Measurements from ENCODE around the gene ARHGAP18. TPM values are rescaled to one million over a fixed set of nuclear protein-coding genes. Genes with fewer than 3 reads are reported as not detected.

ARHGAP18 gene
- total and polyA plus RNA-seq, 8 donors: 8.2 to 41.0 (median 27.2) TPM

GRCh38 chr6:129680633-129681032, 29.3 kb downstream of the ARHGAP18 start:
- ATAC-seq: no peak
- intact Hi-C loops (cut with DNase I): no loop called here
- H3K36me3 ChIP-seq: no peaks in the 10 kb centered on the region
- H3K9me3 ChIP-seq: no peaks in the 10 kb centered on the region
- H3K4me1 ChIP-seq: peaks cover 44 to 69% (median 61%) of the 10 kb centered on the region in 3 donors
- no peak for FAIRE-seq
- no peak overlapping the region for H3K4me3 ChIP-seq
- H3K27me3 ChIP-seq: no peaks in the 10 kb centered on the region
- TF ChIP-seq CTCF (IDR thresholded peaks at IDR 0.05): no peak
- H3K27ac ChIP-seq: peak overlapping the region in 2 of 4 donors; percentile 78 to 91
- DNase-seq: no peak
- WGBS, 2 donors: 72 to 81% methylated on average over 4 of the region's 4 CpGs

- ATAC-seq (no peak), DNase-seq (no peak), FAIRE-seq (no peak)
- no peak overlapping the region for H3K27ac ChIP-seq
- intact Hi-C loops (cut with DNase I): no loop called here
- TF ChIP-seq CTCF (IDR thresholded peaks at IDR 0.05): no peak
- no peak overlapping the region for H3K4me3 ChIP-seq
- H3K36me3 ChIP-seq: no peaks in the 10 kb centered on the region
- peaks cover 36 to 61% (median 54%) of the 10 kb centered on the region in 3 donors for H3K4me1 ChIP-seq
- WGBS, 2 donors: 78 to 82% methylated on average over 3 of the region's 3 CpGs
- H3K27me3 ChIP-seq: no peaks in the 10 kb centered on the region
- H3K9me3 ChIP-seq: no peaks in the 10 kb centered on the region
These were observed 30.2 kb downstream of the ARHGAP18 start for GRCh38 chr6:129679758-129680157.

GRCh38 chr6:129679275-129679674, 30.7 kb downstream of the ARHGAP18 start:
- 32 to 37% methylated on average over 3 of the region's 3 CpGs for WGBS, 2 donors
- TF ChIP-seq CTCF (IDR thresholded peaks at IDR 0.05): no peak
- Histone ChIP-seq H3K27ac (no peak overlapping the region), H3K4me3 (no peak overlapping the region), H3K9me3 (no peaks in the 10 kb centered on the region), H3K27me3 (no peaks in the 10 kb centered on the region), H3K36me3 (no peaks in the 10 kb centered on the region), H3K4me1 (peaks cover 38 to 58% (median 54%) of the 10 kb centered on the region in 3 donors)
- no peak for DNase-seq
- FAIRE-seq: no peak
- intact Hi-C loops (cut with DNase I): no loop called here
- ATAC-seq: no peak

GRCh38 chr6:129678463-129678862, 31.5 kb downstream of the ARHGAP18 start:
- Histone ChIP-seq H3K27me3 (no peaks in the 10 kb centered on the region), H3K4me3 (no peak overlapping the region), H3K36me3 (no peaks in the 10 kb centered on the region), H3K9me3 (no peaks in the 10 kb centered on the region), H3K27ac (peak overlapping the region in 2 of 4 donors; percentile 3 to 8), H3K4me1 (peaks cover 44 to 60% (median 54%) of the 10 kb centered on the region in 3 donors)
- intact Hi-C loops (cut with DNase I): no loop called here
- FAIRE-seq: no peak
- 14 to 17% methylated on average over 1 of the region's 1 CpG for whole genome bisulfite sequencing, 2 donors
- no peak for TF ChIP-seq CTCF (IDR thresholded peaks at IDR 0.05)
- DNase-seq: no peak
- ATAC-seq: peak; percentile 32 to 57 (median 41)

GRCh38 chr6:129677620-129678325, 32.2 kb downstream of the ARHGAP18 start:
- H3K9me3 ChIP-seq: no peaks in the 10 kb centered on the region
- FAIRE-seq: no peak
- peaks cover 45 to 60% (median 59%) of the 10 kb centered on the region in 3 donors for H3K4me1 ChIP-seq
- no peaks in the 10 kb centered on the region for H3K36me3 ChIP-seq
- H3K4me3 ChIP-seq: no peak overlapping the region
- intact Hi-C loops (cut with DNase I): no loop called here
- no peak for DNase-seq
- no peaks in the 10 kb centered on the region for H3K27me3 ChIP-seq
- WGBS, 2 donors: 42 to 53% methylated on average over 2 of the region's 2 CpGs
- TF ChIP-seq CTCF (IDR thresholded peaks at IDR 0.05): no peak
- peak in 3 of 4 donors; percentile 13 to 28 (median 15) for ATAC-seq
- H3K27ac ChIP-seq: peak overlapping the region in 1 of 4 donors; percentile 8
